Central memory CD4-positive, alpha-beta T cell (primary cell): Measurements from ENCODE around the gene PSMC4.
"Not testable (repeated sequence)": the region's sequence is repeated elsewhere in the genome, so short reads cannot be mapped to it uniquely, and the experiment has no call there.

ENCODE experiments used
- DNase-seq: peaks from one replicate; pipeline ENCODE4 v3.0.0; 2022

The PSMC4 gene

GRCh38 chr19:39949026-39949747, 21.8 kb upstream of the PSMC4 start:
- no peak for DNase-seq

GRCh38 chr19:39951065-39951650, 19.8 kb upstream of the PSMC4 start:
- DNase-seq, result no peak

GRCh38 chr19:39951686-39952085, 19.3 kb upstream of the PSMC4 start:
- DNase-seq, result no peak

- DNase-seq, result no peak
These were observed 17.1 kb upstream of the PSMC4 start for GRCh38 chr19:39953915-39954314.

- DNase-seq, result not testable (repeated sequence)
These were observed 13.1 kb upstream of the PSMC4 start for GRCh38 chr19:39957886-39958285.

GRCh38 chr19:39958942-39959341, 12.0 kb upstream of the PSMC4 start:
- not testable (repeated sequence) for DNase-seq

GRCh38 chr19:39959407-39959806, 11.6 kb upstream of the PSMC4 start:
- not testable (repeated sequence) for DNase-seq

GRCh38 chr19:39963898-39964297, 7.1 kb upstream of the PSMC4 start:
- DNase-seq, result no peak

GRCh38 chr19:39966617-39967016, 4.3 kb upstream of the PSMC4 start:
- DNase-seq, result no peak

- DNase-seq, result no peak
These were observed 3.4 kb upstream of the PSMC4 start for GRCh38 chr19:39967561-39967960.

- DNase-seq, result no peak
These were observed 2.2 kb upstream of the PSMC4 start for GRCh38 chr19:39968789-39969188.

GRCh38 chr19:39969266-39969665, 1.7 kb upstream of the PSMC4 start:
- no peak for DNase-seq

GRCh38 chr19:39969681-39970424, 1.1 kb upstream of the PSMC4 start:
- peak; percentile 14 for DNase-seq

GRCh38 chr19:39970425-39970674, 615 bp upstream of the PSMC4 start:
- DNase-seq, result no peak

- no peak for DNase-seq
These were observed 543 bp downstream of the PSMC4 start for GRCh38 chr19:39971380-39972035.

GRCh38 chr19:39974377-39975155, 3.6 kb downstream of the PSMC4 start:
- DNase-seq, result no peak

GRCh38 chr19:39982883-39983282, 11.9 kb downstream of the PSMC4 start:
- DNase-seq, result no peak

GRCh38 chr19:39983695-39984300, 12.8 kb downstream of the PSMC4 start:
- no peak for DNase-seq

GRCh38 chr19:39986643-39987042, 15.7 kb downstream of the PSMC4 start:
- DNase-seq, result no peak

- DNase-seq, result no peak
These were observed 16.2 kb downstream of the PSMC4 start for GRCh38 chr19:39987167-39987566.

GRCh38 chr19:39987596-39987995, 16.6 kb downstream of the PSMC4 start:
- DNase-seq, result no peak

GRCh38 chr19:39993605-39994004, 22.6 kb downstream of the PSMC4 start:
- no peak for DNase-seq

- no peak for DNase-seq
These were observed 23.4 kb downstream of the PSMC4 start for GRCh38 chr19:39994361-39994760.
